Measurements from ENCODE around the gene HDDC2. TPM values are rescaled to one million over a fixed set of nuclear protein-coding genes. Genes with fewer than 3 reads are reported as not detected.
A peak's percentile ranks its signal among the peaks of the same experiment; 100 is the strongest.

Gene HDDC2
- total and polyA plus RNA-seq, 12 donors = 70.9 to 107 (median 103) TPM

DNA sequence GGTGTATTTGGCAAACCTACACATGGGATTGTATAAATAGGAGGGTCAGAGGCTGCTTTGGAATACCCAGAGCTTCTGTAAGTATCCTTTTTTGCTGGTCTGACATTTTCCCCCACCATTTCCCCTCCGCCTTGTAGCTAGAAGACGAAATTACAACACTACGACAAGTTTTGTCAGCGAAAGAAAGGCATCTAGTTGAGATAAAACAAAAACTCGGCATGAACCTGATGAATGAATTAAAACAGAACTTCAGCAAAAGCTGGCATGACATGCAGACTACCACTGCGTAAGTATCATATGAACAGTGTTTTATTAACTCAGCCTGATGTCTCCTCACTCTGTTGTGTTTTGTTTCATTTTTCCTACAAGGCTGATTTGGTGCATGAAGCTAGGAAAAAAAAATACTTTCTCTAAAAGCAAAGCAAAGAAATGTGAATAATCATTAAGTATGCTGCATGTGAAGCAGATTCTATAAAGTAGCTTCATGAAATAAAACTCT is 72.7 kb downstream of the HDDC2 start:
- intact Hi-C loops (cut with DNase I) = loop anchor here in 4 of 10 donors (2.0 to 10.0 kb wide), 2 partner anchors 36 to 74 kb away; partner anchors contain the start of gene TPD52L1 (in 3 of the 4)
- no peak for DNase-seq
- Histone ChIP-seq H3K27me3 (no peaks in the 10 kb centered on the region), H3K4me3 (peak overlapping the region in 8 of 10 donors; percentile 6 to 33 (median 22)), H3K36me3 (no peaks in the 10 kb centered on the region), H3K9me3 (no peaks in the 10 kb centered on the region), H3K27ac (peak overlapping the region in 5 of 10 donors; percentile 16 to 56 (median 32)), H3K4me1 (peaks cover 0 to 46% (median 14%) of the 10 kb centered on the region in 9 donors)
- WGBS, 2 donors = 18 to 43% methylated on average over 6 of the region's 6 CpGs
- ATAC-seq = peak in 2 of 8 donors; percentile 41 to 48
- TF ChIP-seq, protein P1, sequence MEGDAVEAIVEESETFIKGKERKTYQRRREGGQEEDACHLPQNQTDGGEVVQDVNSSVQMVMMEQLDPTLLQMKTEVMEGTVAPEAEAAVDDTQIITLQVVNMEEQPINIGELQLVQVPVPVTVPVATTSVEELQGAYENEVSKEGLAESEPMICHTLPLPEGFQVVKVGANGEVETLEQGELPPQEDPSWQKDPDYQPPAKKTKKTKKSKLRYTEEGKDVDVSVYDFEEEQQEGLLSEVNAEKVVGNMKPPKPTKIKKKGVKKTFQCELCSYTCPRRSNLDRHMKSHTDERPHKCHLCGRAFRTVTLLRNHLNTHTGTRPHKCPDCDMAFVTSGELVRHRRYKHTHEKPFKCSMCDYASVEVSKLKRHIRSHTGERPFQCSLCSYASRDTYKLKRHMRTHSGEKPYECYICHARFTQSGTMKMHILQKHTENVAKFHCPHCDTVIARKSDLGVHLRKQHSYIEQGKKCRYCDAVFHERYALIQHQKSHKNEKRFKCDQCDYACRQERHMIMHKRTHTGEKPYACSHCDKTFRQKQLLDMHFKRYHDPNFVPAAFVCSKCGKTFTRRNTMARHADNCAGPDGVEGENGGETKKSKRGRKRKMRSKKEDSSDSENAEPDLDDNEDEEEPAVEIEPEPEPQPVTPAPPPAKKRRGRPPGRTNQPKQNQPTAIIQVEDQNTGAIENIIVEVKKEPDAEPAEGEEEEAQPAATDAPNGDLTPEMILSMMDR (IDR thresholded peaks at IDR 0.05) = no peak

DNA sequence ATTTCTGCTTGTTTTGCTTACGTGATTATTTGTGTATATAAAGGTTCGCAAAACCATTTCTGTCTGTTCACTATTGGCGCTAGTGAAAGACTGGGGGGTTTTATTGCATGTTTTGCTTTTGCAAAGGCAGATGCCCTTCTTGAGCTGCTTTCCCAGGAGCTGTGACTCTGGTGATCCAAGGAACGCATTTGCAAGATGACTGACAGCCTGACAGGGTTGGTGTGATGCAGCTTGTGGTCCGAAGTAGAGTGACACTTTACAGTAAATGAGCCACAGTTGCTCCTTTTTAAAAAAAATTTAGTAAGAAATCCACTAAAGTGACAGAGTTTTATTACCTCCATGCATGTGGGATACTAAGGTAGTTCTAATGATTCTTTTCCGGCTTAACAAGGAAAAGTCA is 74.5 kb downstream of the HDDC2 start:
- intact Hi-C loops (cut with DNase I) = loop anchor here in 3 of 10 donors (10.0 kb wide), 1 partner anchor 72 kb away; the partner anchor contains the start of gene TPD52L1 (in 3 of the 3)
- TF ChIP-seq, protein P1 (IDR thresholded peaks at IDR 0.05) = no peak
- Histone ChIP-seq H3K27ac (no peak overlapping the region), H3K4me1 (peaks cover 0 to 48% (median 21%) of the 10 kb centered on the region in 9 donors), H3K36me3 (no peaks in the 10 kb centered on the region), H3K27me3 (no peaks in the 10 kb centered on the region), H3K9me3 (no peaks in the 10 kb centered on the region), H3K4me3 (no peak overlapping the region)
- WGBS, 2 donors = 97 to 98% methylated on average over 6 of the region's 6 CpGs
- ATAC-seq (no peak), DNase-seq (no peak)

Other genes with a start within 250 kb of the HDDC2 start
- gene TPD52L1, start 148.2 kb downstream of the HDDC2 start, total RNA-seq = 10 to 100 TPM; 39.4 to 97.8 (median 59.8) TPM
- gene TPD52L1, start 148.2 kb downstream of the HDDC2 start, polyA plus RNA-seq = 10 to 100 TPM; 21.2 to 42.5 TPM